GM18505 (cell line): ENCODE measurements around the gene TRNAU1AP.
A peak's percentile ranks its signal among the peaks of the same experiment; 100 is the strongest.
"Not testable (repeated sequence)": the region's sequence is repeated elsewhere in the genome, so short reads cannot be mapped to it uniquely, and the experiment has no call there.

Experiments
- ATAC-seq: cut with Tn5 transposase; IDR thresholded peaks from one replicate; pipeline ENCODE4 v1.9.1; 2021; ENCODE audit not compliant: unreplicated experiment
- POLR2A ChIP-seq: IDR thresholded peaks from 4 replicates; pipeline ENCODE4 v1.6.1; 2011; ENCODE audit warnings: borderline replicate concordance; ENCODE audit not compliant: insufficient read depth, insufficient read length; ENCODE audit errors: extremely low read depth

TRNAU1AP gene

GRCh38 chr1:28552758-28553663 lies at the start of gene TRNAU1AP:
TRNAU1AP (plus strand) TSS chr1:28553085; CDS start chr1:28553111, 26 bp downstream.
- ATAC-seq = peak; percentile 85
- peak; percentile 81 for TF ChIP-seq POLR2A

- ATAC-seq = no peak
- no peak for TF ChIP-seq POLR2A
Measured at GRCh38 chr1:28503117-28503516, 49.8 kb upstream of the TRNAU1AP start.

DNA sequence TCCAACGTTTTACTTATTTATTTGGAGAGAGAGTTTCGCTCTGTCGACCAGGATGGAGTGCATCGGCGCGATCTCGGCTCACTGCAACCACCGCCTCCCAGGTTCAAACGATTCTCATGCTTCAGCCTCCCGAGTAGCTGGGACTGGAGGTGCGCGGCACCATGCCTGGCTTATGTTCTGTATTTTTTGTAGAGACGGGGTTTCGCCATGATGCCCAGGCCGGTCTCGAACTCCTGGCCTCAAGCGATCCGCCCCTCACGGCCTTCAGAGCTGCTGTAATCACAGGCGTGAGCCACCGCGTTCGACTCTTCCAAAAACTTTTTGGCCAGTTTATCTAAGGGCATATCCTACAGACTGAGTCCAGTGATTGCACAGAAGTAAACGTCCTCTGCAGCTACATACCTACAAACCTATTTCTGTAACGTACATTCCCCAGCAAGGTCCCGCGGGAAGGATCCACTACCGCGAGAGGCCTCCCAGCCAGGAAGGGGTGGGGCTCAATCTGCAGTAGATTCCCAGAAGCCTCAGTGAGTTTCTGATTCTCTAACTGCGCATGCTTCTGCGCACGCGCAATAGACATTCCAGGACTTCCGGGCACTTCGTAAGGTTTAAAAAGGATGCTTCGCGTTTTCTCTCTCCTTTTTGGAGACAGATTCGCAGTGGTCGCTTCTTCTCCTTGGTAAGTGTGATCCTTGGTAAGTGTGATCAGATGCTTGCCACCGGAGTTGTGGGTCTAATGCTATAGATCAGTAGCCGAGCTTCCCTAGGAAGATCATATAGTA lies 47.3 kb upstream of the TRNAU1AP start, which contains the start of gene RCC1:
Gene RCC1, plus strand, starts transcription at position 638 of the 782 bp plus-strand sequence. CDS start 23,824 bp downstream, outside the sequence.
- TF ChIP-seq POLR2A = peak; percentile 99
- peak; percentile 70 for ATAC-seq

GRCh38 chr1:28506907-28507246 lies 46.0 kb upstream of the TRNAU1AP start:
- no peak for ATAC-seq
- TF ChIP-seq POLR2A = no peak

GRCh38 chr1:28507247-28507645 lies 45.6 kb upstream of the TRNAU1AP start:
- ATAC-seq = no peak
- TF ChIP-seq POLR2A = peak; percentile 51

GRCh38 chr1:28507646-28508434 lies 45.0 kb upstream of the TRNAU1AP start:
- peak; percentile 20 for TF ChIP-seq POLR2A
- no peak for ATAC-seq

GRCh38 chr1:28508435-28508754 lies 44.5 kb upstream of the TRNAU1AP start:
- peak; percentile 64 for TF ChIP-seq POLR2A
- ATAC-seq = no peak

- ATAC-seq = no peak
- no peak for TF ChIP-seq POLR2A
Measured at GRCh38 chr1:28509705-28510272, 43.1 kb upstream of the TRNAU1AP start.

DNA sequence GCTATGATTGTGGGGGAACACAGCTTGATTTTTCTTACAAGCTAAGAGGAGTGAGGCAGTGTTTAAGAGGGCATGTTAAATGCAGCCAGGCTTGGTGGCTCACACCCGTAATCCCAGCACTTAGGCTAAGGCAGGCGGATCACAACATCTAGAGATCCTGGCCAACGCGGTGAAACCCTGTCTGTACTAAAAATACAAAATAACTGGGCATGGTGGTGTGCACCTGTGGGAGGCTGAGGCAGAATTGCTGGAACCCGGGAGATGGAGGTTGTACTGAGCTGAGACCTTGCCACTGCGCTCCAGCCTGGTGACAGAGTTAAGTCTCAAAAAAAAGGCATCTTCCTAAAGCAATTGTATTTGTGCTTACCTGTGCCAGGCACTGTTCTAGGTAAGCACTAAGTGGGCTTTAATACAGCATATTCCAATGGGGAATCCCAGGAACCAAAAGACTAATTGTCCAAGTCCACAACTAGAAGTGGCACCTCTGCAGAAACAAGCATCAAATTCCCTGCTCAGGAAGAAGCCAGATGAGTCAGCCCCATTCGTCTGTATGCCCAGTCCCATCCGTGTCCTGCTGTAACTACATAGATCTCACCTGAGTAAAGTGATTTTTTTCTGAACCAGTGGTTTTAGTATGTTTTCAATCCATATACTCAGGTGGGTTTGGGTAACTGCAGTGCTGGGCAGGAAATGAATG lies 42.5 kb upstream of the TRNAU1AP start:
- peak; percentile 85 for TF ChIP-seq POLR2A
- ATAC-seq = no peak

GRCh38 chr1:28510970-28511440 lies 41.9 kb upstream of the TRNAU1AP start:
- TF ChIP-seq POLR2A = peak; percentile 36

DNA sequence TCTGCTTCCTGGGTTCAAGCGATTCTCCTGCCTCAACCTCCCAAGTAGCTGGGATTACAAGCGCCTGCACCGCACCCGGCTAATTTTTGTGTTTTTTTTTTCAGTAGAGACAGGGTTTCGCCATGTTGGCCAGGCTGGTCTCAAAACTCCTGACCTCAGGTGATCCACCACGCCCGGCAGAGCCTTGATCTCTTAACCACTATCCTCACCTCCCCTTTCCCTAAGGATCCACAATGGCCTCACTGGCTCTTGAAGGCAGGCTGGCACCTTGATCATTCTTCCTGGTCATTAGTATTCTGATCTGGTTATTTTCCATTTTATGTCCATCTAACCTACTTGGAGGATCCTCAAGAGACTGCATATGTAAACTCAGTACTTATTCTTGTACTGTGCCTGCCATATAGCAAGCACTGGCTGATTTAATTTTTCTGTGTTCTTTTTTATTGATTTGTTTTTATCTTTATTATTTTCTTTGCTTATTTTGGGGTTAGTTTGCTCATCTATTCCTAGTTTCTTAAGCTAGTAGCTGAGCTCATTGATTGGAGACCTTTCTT lies 40.8 kb upstream of the TRNAU1AP start:
- no peak for TF ChIP-seq POLR2A
- ATAC-seq = no peak

More at GRCh38 chr1:28510970-28511440, 41.9 kb upstream of the TRNAU1AP start:
- ATAC-seq = no peak

DNA sequence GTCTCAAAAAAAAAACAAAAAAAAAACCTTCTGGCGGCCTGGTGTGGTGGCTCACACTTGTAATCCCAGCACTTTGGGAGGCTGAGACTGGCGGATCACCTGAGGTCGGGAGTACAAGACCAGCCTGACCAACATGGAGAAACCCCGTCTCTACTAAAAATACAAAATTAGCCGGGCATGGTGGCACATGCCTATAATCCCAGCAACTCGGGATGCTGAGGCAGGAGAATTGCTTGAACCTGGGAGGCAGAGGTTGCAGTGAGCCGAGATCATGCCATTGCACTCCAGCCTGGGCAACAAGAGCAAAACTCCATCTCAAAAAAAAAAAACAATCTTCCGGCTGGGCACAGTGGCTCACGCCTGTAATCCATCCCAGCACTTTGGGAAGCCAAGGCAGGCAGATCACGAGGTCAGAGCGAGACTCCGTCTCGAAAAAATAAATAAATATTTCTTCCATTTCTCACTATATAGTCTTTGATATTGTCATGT lies 38.4 kb upstream of the TRNAU1AP start:
- ATAC-seq = not testable (repeated sequence)
